IPS DF 4.7 (cell line): ENCODE measurements around the gene PHF1.

Experiments
- DNase-seq: peaks from one replicate; pipeline ENCODE4 v3.0.0-alpha.2; 2013; ENCODE audit warnings: low spot score; ENCODE audit errors: extremely low read depth

Gene PHF1

DNA sequence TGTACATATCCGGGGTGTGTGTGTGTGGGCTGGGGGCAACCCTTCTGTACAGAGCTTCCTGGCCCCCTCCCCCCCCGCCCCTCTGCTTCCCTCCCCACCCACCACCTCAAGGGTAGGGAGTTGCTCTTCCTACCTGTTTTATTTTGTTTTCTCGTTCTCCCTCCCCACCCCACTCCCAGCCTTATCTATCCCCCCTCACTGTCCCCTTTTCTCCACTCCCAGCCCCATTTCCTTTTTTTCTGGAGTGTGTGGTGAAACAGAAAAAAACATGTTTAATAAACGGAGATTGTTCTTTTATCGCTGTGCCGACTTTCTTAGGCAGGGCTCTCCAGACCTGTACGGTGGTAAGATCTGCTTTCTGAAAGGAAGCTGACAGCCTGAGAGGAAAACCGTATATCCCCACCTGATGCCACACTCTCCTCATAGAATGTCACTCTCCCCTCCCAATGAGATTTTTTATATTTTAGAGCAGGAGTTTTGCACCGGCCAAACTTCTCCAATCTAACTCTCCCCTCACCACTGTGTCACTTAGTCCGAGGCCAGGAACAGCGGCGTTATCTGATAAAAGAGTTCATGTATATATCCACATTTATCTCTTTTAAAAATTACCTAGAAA, 42.7 kb downstream of the PHF1 start:
- DNase-seq = no peak

DNA sequence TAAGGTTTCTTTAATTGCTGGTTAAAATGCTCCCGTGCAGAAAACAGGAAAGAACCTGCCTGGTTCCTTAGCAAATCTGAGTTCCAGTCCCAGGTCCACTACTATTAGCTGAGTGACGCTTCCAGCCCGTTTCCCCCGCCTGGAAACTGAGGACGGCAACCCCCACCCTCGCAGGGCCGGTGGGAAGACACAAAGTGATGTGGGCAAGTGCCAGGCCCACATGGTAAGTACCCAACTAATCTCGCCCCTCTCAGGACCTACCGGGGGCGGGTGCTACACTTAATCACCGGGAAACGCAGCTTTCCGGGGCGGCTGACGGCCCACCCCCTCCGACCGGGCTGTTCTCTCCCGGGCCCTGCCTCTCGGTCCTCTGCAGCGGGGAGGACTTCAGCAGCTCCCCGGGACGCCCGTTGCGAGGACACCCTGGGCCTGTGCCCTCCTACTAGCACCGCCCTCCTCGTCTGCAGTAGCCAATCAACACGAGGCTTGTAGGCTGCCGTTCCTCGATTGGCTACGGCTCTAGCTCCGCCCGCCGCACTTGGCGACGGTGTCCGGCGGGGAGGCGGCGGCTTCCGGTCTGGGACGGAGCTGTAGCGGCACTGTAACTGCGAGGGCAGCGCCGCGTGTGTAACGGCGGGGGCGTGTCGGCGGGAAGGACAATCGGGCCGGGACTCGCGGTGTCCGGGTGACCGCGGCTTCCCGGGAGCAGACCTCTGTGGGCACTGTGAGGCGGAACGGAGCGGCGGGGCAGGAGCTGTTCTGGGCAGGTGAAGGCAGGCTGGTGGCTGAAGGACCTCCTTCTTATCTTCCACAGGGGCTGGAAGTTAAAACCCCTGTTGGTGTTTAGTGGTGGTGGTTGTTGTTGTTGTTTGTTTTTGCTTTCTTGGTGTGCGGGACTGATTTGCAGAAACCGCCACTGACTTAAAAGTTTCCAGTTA, 43.5 kb downstream of the PHF1 start, which contains the start of gene ZBTB9:
TSS of gene ZBTB9 (plus strand) at position 568 of the 938 bp plus-strand sequence. CDS start 525 bp downstream, outside the sequence.
- peak; percentile 76 for DNase-seq

DNA sequence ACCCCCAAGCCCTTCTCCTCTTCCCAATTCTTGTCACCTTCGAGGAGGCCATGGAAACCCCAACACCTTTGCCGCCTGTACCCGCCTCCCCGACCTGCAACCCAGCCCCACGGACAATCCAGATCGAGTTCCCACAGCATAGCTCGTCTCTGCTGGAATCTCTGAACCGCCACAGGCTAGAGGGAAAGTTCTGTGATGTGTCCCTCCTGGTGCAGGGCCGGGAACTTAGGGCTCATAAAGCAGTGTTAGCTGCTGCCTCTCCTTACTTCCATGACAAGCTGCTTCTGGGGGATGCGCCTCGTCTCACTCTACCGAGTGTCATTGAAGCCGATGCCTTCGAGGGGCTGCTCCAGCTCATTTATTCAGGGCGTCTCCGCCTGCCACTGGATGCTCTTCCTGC, 44.2 kb downstream of the PHF1 start:
- DNase-seq = no peak

DNA sequence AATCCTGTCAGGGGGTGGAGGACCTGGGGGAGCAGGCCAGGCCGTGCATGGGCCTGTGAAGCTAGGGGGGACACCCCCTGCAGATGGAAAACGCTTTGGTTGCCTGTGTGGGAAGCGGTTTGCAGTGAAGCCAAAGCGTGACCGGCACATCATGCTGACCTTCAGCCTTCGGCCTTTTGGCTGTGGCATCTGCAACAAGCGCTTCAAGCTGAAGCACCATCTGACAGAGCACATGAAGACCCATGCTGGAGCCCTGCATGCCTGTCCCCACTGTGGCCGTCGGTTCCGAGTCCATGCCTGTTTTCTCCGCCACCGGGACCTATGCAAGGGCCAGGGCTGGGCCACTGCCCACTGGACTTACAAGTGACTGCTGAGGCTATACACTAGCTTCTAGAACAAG, 45.3 kb downstream of the PHF1 start:
- DNase-seq = no peak

DNA sequence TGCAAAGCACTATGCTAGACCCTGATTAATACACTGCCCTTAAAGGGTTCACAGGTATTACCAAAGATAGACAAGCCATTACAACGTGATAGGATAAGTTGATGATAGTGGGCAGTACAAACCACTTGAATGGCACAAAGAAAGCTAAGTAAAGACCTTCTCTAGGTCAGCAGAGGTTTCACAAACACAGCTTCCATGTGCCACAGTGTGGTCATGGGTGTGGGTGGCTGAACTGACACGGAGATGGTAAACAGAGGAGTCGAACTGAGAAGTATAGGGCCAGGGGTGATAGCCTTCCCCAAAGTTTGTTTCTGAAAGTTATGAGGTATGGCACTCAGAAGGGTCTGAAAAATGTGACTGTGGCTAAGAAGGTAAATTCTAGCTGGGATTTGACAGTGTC, 47.9 kb downstream of the PHF1 start:
- no peak for DNase-seq

DNA sequence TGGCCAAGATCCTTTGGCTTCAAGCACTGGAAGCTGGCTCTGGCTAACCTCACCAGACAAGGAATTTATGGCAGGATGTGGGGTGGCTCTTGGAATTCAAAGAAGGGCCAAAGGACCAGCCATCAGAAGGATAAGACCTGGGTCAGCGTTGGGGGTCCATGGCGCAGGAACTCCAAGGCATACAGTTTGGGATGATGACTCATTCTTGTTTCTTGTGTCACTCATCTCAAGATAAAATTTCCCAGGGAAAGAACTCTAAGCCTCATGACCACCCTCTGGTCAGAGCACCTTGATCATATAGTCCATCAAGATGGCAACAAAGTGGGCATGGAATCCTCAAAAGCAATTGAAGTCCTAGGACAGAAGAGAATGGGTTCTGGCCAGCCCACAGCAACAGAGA, 48.4 kb downstream of the PHF1 start:
- no peak for DNase-seq
